Measurements from ENCODE around the gene CASZ1.

DNA sequence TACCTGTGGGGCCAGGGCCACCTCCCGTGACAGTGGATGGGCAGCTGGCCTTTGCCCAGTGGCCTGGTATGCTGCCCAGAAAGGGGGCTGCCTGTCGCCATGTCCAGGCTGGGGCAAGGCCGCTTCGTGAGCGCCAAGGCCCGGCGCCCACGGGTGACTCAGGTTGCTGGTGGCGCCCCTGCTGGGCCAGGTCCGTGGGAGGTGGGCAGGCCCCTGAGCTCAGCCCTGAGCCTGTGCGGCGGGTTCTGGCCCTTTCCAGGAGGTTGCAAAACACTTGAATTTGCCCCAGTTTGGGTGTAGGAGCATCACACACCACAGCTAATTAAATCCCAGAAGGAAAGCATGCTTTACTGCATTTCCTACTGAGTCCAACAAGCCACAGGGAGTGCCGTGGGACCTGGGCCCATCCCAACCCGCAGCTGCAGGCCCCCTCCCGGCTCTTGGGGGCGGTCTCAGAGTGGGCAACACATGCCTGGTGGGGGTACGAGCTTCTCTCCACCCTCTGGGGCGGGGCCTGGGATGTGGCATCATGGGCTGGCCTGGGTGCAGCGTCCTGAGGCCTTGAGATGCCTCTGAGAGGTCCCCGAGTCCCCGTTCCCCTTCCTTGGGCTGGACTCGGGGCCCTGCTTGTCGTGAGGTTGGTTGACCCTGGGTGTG lies 161.9 kb downstream of the CASZ1 start:
- TF ChIP-seq, protein P1, sequence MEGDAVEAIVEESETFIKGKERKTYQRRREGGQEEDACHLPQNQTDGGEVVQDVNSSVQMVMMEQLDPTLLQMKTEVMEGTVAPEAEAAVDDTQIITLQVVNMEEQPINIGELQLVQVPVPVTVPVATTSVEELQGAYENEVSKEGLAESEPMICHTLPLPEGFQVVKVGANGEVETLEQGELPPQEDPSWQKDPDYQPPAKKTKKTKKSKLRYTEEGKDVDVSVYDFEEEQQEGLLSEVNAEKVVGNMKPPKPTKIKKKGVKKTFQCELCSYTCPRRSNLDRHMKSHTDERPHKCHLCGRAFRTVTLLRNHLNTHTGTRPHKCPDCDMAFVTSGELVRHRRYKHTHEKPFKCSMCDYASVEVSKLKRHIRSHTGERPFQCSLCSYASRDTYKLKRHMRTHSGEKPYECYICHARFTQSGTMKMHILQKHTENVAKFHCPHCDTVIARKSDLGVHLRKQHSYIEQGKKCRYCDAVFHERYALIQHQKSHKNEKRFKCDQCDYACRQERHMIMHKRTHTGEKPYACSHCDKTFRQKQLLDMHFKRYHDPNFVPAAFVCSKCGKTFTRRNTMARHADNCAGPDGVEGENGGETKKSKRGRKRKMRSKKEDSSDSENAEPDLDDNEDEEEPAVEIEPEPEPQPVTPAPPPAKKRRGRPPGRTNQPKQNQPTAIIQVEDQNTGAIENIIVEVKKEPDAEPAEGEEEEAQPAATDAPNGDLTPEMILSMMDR (IDR thresholded peaks at IDR 0.05; ENCODE audit: insufficient read depth, low read length) = no peak
- no peak; the same call in 1 of the 2 replicates for TF ChIP-seq POLR2AphosphoS5 (IDR thresholded peaks at IDR 0.05; ENCODE audit: low read depth)
- TF ChIP-seq, protein P2, sequence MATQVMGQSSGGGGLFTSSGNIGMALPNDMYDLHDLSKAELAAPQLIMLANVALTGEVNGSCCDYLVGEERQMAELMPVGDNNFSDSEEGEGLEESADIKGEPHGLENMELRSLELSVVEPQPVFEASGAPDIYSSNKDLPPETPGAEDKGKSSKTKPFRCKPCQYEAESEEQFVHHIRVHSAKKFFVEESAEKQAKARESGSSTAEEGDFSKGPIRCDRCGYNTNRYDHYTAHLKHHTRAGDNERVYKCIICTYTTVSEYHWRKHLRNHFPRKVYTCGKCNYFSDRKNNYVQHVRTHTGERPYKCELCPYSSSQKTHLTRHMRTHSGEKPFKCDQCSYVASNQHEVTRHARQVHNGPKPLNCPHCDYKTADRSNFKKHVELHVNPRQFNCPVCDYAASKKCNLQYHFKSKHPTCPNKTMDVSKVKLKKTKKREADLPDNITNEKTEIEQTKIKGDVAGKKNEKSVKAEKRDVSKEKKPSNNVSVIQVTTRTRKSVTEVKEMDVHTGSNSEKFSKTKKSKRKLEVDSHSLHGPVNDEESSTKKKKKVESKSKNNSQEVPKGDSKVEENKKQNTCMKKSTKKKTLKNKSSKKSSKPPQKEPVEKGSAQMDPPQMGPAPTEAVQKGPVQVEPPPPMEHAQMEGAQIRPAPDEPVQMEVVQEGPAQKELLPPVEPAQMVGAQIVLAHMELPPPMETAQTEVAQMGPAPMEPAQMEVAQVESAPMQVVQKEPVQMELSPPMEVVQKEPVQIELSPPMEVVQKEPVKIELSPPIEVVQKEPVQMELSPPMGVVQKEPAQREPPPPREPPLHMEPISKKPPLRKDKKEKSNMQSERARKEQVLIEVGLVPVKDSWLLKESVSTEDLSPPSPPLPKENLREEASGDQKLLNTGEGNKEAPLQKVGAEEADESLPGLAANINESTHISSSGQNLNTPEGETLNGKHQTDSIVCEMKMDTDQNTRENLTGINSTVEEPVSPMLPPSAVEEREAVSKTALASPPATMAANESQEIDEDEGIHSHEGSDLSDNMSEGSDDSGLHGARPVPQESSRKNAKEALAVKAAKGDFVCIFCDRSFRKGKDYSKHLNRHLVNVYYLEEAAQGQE (IDR thresholded peaks at IDR 0.05; ENCODE audit: insufficient replicate concordance, low read depth) = no peak
